SK-N-SH treated with all-trans-retinoic acid at 6 μM for 48 hours (cell line): ENCODE data around the gene SDC4.
A peak's percentile ranks its signal among the peaks of the same experiment; 100 is the strongest.

Source experiments
- ATAC-seq: fragments of 200-7000 bp; cut with Tn5 transposase; 3 replicates; pipeline ENCODE4 v1.9.1; 2020; ENCODE audit warnings: mild to moderate bottlenecking, moderate library complexity
- ARNTL ChIP-seq: fragments of 450-650 bp; formaldehyde crosslinking; IDR thresholded peaks from 2 replicates; pipeline ENCODE4 v1.5.0; 2020; ENCODE audit warnings: low read depth, mild to moderate bottlenecking, moderate library complexity, borderline replicate concordance
- BACH2 ChIP-seq: fragments of 250-450 bp; sonication (Bioruptor Pico); IDR thresholded peaks from 2 replicates; pipeline ENCODE4 v1.9.0; 2021; ENCODE audit warnings: mild to moderate bottlenecking, borderline replicate concordance
- CREB5 ChIP-seq: fragments of 250-450 bp; sonication (Bioruptor Pico); IDR thresholded peaks from 2 replicates; pipeline ENCODE4 v1.5.1; 2020; ENCODE audit warnings: low read depth, mild to moderate bottlenecking, moderate library complexity
- CSDC2 ChIP-seq: fragments of 250-450 bp; sonication (Bioruptor Pico); IDR thresholded peaks from 2 replicates; pipeline ENCODE4 v1.5.0; 2020; ENCODE audit warnings: mild to moderate bottlenecking, moderate library complexity
- ISL1 ChIP-seq: fragments of 250-450 bp; sonication (Bioruptor Pico); IDR thresholded peaks from 2 replicates; pipeline ENCODE4 v2.1.2; 2022; ENCODE audit warnings: mild to moderate bottlenecking, moderate library complexity
- PATZ1 ChIP-seq: fragments of 250-450 bp; sonication (Bioruptor Pico); IDR thresholded peaks from 2 replicates; pipeline ENCODE4 v1.8.0; 2020; ENCODE audit warnings: mild to moderate bottlenecking, moderate library complexity, borderline replicate concordance
- POU6F1 ChIP-seq: fragments of 250-450 bp; sonication (Bioruptor Pico); IDR thresholded peaks from 2 replicates; pipeline ENCODE4 v1.8.0; 2021; ENCODE audit warnings: low read depth, mild to moderate bottlenecking, moderate library complexity, borderline replicate concordance
- PPARA ChIP-seq: fragments of 250-450 bp; sonication (Bioruptor Pico); IDR thresholded peaks from 2 replicates; pipeline ENCODE4 v1.5.0; 2020; ENCODE audit warnings: mild to moderate bottlenecking, borderline replicate concordance
- RARB ChIP-seq: fragments of 250-450 bp; sonication (Bioruptor Pico); IDR thresholded peaks from 2 replicates; pipeline ENCODE4 v1.8.0; 2021; ENCODE audit warnings: mild to moderate bottlenecking, moderate library complexity
- TCF4 ChIP-seq: fragments of 250-450 bp; sonication (Bioruptor Pico); IDR thresholded peaks from 2 replicates; pipeline ENCODE4 v1.8.0; 2021; ENCODE audit warnings: mild to moderate bottlenecking, moderate library complexity, borderline replicate concordance
- TSHZ2 ChIP-seq: fragments of 250-450 bp; sonication (Bioruptor Pico); IDR thresholded peaks from 2 replicates; pipeline ENCODE4 v1.5.0; 2020; ENCODE audit warnings: mild to moderate bottlenecking, moderate library complexity
- ZC3H10 ChIP-seq: fragments of 250-450 bp; sonication (Bioruptor Pico); IDR thresholded peaks from 2 replicates; pipeline ENCODE4 v1.5.1; 2021; ENCODE audit warnings: mild to moderate bottlenecking, moderate library complexity
- ZFP3 ChIP-seq: fragments of 250-450 bp; sonication (Bioruptor Pico); IDR thresholded peaks from 2 replicates; pipeline ENCODE4 v1.5.0; 2020; ENCODE audit warnings: mild to moderate bottlenecking, moderate library complexity
- ZNF565 ChIP-seq: fragments of 450-650 bp; formaldehyde crosslinking; conservative IDR thresholded peaks from 2 replicates; pipeline ENCODE4 v1.5.0; 2020; ENCODE audit warnings: low read depth, mild to moderate bottlenecking, moderate library complexity
- ZNF70 ChIP-seq: fragments of 450-650 bp; formaldehyde crosslinking; IDR thresholded peaks from 2 replicates; pipeline ENCODE4 v1.5.0; 2020; ENCODE audit warnings: mild to moderate bottlenecking, moderate library complexity
- ZNF8 ChIP-seq: fragments of 450-650 bp; formaldehyde crosslinking; IDR thresholded peaks from 2 replicates; pipeline ENCODE4 v1.5.0; 2020; ENCODE audit warnings: mild to moderate bottlenecking, moderate library complexity

Gene SDC4

GRCh38 chr20:45313943-45314342 is 34.3 kb downstream of the SDC4 start:
- no peak for ATAC-seq
- TF ChIP-seq TSHZ2 (CRISPR knock-in tag) (no peak), BACH2 (CRISPR knock-in tag) (no peak)
- TF ChIP-seq, all 23 proteins: peak for 0

GRCh38 chr20:45313065-45313695 is 35.0 kb downstream of the SDC4 start:
- ATAC-seq = no peak

GRCh38 chr20:45312241-45312640 is 36.0 kb downstream of the SDC4 start:
- TF ChIP-seq TCF4 = no peak
- TF ChIP-seq ARNTL (CRISPR knock-in tag) = no peak
- TF ChIP-seq CREB5 (CRISPR knock-in tag) = no peak
- no peak for TF ChIP-seq ZNF8 (CRISPR knock-in tag)
- TF ChIP-seq ZNF70 (CRISPR knock-in tag) = no peak
- TF ChIP-seq POU6F1 (CRISPR knock-in tag) = no peak
- no peak for TF ChIP-seq RARB (CRISPR knock-in tag)
- TF ChIP-seq, all 23 proteins: peak for 0
- no peak for ATAC-seq

More at GRCh38 chr20:45313065-45313695, 35.0 kb downstream of the SDC4 start:
- TF ChIP-seq TCF4 (no peak), PATZ1 (CRISPR knock-in tag) (no peak)

- ATAC-seq = peak; percentile 66
- TF ChIP-seq ZFP3 (CRISPR knock-in tag) = no peak
- no peak for TF ChIP-seq ISL1 (CRISPR knock-in tag)
- TF ChIP-seq TSHZ2 (CRISPR knock-in tag) = no peak
- TF ChIP-seq TCF4 = no peak
- TF ChIP-seq BACH2 (CRISPR knock-in tag) = no peak
- TF ChIP-seq ZNF565 = no peak
- TF ChIP-seq ZNF8 (CRISPR knock-in tag) = no peak
- TF ChIP-seq PPARA (CRISPR knock-in tag) = no peak
- no peak for TF ChIP-seq CSDC2 (CRISPR knock-in tag)
- TF ChIP-seq ZC3H10 (CRISPR knock-in tag) = no peak
Observed at GRCh38 chr20:45311589-45312211, 36.5 kb downstream of the SDC4 start.
